ENCODE results near the gene MBD5.
"Not testable (repeated sequence)": the region's sequence is repeated elsewhere in the genome, so short reads cannot be mapped to it uniquely, and the experiment has no call there.

DNA sequence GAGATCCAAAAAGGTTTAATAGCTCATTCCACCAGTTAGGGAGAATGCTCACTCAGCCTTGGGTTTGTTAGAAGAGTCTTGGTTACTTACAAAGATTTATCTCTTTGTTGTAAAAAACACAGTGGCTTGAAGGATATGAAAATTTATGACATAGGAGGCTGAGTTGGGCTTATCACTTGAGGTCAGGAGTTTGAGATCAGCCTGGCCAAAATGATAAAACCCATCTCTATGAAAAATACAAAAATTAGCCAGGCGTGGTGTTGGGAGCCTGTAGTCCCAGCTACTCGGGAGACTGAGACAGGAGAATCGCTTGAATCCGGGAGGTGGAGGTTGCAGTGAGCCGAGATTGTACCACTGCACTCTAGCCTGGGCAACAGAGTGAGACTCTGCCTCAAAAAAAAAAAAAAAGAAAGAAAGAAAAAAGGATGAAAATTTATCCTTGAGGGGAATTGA, 522.2 kb downstream of the MBD5 start:
- TF ChIP-seq, protein P1, sequence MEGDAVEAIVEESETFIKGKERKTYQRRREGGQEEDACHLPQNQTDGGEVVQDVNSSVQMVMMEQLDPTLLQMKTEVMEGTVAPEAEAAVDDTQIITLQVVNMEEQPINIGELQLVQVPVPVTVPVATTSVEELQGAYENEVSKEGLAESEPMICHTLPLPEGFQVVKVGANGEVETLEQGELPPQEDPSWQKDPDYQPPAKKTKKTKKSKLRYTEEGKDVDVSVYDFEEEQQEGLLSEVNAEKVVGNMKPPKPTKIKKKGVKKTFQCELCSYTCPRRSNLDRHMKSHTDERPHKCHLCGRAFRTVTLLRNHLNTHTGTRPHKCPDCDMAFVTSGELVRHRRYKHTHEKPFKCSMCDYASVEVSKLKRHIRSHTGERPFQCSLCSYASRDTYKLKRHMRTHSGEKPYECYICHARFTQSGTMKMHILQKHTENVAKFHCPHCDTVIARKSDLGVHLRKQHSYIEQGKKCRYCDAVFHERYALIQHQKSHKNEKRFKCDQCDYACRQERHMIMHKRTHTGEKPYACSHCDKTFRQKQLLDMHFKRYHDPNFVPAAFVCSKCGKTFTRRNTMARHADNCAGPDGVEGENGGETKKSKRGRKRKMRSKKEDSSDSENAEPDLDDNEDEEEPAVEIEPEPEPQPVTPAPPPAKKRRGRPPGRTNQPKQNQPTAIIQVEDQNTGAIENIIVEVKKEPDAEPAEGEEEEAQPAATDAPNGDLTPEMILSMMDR (IDR thresholded peaks at IDR 0.05) = not testable (repeated sequence)
- TF ChIP-seq POLR2A (IDR thresholded peaks at IDR 0.05) = not testable (repeated sequence)
